Left renal pelvis (tissue), 4 donors: ENCODE results near the gene KDM4F. TPM values are rescaled to one million over a fixed set of nuclear protein-coding genes. Genes with fewer than 3 reads are reported as not detected.

Source experiments
- DNase-seq, 4 donors: peaks; one replicate each; pipeline ENCODE4 v3.0.0-alpha.2; 2013; ENCODE audit warnings: low read depth in 4 of 4, low spot score in 3 of 4
- polyA plus RNA-seq, 4 donors: library from polyadenylated mRNA; unstranded; fragments of 120-200 nt; gene quantifications; one replicate each; pipeline ENCODE4 v1.2.1, GENCODE V29; 2013; ENCODE audit not compliant: insufficient read length in 4 of 4

Gene KDM4F
- polyA plus RNA-seq, 4 donors: not detected

DNA sequence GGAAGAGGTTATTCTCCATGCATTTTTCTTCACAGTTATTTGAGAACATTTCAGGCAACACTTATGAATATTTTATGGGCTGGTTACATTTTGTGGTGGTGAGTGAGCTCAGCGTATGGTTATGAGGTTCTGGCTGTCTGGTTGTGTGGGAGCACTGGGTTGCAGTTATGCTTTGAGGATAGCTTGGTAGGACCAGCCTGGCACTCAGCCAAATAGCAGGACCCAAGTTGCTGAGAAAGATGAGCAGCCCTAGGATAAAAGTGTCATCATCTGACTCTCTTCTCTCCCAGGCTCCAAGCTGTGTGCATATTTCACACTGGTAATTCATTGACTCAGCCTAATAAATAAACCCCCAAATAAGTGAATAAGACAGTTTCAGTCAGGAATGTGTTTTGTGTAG, 9.4 kb downstream of the KDM4F start:
- no peak for DNase-seq

DNA sequence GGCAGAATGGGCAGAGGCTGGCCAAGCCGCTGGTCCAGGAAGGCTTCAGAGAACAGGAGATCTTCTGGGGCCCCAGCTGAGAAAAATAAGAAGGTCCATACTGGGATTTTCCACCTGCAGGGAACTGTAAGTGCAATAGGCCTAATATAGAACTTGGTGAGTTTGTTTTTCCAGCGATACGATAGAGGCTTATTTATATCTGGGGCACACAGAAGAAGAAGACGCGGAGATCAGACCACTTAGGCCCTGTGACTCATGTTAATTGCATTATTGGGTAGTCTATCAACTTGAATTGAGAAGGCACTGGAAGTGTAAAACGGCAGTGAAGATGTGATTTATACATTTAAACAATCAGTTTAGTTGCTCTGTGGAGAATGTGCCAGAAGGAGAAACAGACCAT, 9.8 kb downstream of the KDM4F start:
- DNase-seq: no peak

DNA sequence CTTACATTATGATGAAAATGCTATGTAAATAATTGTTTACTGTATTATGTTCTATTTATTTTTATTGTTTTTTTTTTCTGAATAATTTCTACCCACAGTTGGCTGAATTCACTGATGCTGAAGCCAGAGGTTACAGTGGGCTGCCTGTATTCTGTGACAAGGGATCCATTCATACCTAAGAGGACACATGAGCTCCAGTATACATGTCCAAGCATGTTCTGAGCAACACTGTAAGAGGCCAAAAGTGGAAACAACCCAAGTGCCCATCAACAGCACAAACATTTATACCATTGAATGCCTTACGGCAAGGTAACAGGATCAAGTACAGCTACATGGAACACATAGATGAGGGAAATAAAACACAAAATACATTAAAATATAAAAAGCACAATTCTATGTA, 16.1 kb downstream of the KDM4F start:
- no peak for DNase-seq

DNA sequence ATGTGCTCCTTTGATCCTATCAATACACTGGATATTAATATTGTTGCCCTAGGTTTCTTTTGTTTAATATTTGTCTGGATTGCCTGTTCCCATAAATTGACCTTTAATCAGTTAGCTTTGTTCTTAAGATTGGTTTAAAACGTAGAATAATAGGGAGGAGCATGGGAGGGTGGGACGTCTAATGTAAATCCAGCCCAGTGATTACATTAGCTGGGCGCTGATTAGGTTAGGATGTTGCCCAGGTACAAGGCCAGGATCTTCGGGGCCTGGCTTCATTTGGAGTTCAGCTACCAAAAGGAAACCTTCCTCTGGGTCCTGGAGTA, 17.5 kb downstream of the KDM4F start, which contains the start of gene SRSF8:
Gene SRSF8, plus strand, starts transcription at position 204 of the 323 bp plus-strand sequence. CDS start 308 bp downstream, outside the sequence.
- DNase-seq: no peak

DNA sequence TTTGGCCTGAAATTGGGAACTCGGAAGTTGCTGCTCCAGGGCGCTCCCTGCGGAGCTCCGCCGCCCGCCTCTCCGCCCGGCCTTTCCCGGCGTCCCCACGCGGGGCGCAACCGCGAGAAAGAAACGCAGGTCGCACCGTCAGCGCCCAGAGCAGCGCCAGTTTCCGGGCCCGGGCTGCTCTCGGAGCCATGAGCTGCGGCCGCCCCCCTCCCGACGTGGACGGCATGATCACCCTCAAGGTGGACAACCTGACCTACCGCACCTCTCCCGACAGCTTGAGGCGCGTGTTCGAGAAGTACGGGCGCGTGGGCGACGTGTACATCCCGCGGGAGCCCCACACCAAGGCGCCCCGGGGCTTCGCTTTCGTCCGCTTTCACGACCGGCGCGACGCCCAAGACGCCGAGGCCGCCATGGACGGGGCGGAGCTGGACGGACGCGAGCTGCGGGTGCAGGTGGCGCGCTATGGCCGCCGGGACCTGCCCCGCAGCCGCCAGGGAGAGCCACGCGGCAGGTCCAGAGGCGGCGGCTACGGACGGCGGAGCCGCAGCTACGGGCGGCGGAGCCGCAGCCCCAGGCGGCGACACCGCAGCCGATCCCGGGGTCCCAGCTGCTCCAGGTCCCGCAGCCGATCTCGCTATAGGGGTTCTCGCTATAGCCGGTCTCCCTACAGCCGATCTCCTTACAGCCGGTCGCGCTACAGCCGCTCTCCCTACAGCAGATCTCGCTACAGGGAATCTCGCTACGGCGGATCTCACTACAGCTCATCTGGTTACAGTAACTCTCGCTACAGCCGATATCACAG, 18.0 kb downstream of the KDM4F start:
- peak in 2 of 4 donors; percentile 58 to 69 for DNase-seq

DNA sequence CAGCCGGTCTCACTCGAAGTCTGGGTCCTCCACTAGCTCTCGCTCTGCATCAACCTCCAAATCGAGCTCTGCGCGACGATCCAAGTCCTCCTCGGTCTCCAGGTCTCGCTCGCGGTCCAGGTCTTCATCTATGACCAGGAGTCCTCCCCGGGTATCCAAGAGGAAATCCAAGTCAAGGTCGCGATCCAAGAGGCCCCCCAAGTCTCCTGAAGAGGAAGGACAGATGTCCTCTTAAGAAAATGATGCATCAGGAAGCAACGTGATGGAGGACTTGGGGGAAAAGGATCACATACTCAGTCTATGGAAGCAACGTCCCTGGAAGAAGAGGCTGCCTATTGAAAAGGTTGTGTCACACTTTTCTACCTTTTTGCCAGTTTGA, 18.6 kb downstream of the KDM4F start:
- DNase-seq: peak in 1 of 4 donors; percentile 52

DNA sequence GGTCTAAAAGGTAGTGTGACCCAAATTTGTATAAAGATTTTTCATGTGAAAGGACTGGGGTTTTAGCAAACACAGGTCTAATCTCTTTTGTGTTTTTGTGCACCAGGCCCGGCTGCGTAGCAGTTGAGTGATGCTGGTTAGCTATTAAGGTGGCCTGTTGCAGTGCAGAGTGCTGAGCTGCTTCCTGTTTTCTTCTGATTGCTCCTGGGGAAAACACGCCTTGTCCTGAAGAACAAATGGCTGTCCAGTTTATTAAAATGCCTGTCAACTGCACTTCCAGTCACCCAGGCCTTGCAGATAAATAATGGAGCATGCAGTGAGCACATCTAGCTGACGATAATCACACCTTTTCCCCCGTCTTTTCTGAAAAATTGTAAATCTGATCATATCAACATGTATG, 19.3 kb downstream of the KDM4F start:
- DNase-seq: peak in 3 of 4 donors; percentile 84 to 89 (median 87)

DNA sequence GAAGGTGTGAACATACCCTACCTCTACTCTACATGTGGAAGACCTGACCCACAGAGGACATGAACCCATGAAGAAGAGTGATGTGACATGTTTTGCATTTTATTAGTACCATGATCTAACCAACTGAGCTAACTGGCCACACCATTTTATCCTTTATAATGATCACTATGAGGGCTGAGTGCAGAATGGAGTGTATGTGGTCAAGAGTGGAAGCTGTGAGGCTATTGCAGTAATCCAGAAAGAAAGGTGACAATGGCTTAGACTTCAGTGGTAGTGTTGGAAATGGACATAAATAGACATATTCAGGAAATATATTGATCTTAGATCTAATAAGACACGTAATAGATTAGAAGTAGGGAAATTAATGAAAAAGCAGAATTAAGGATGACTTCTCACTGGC, 21.2 kb downstream of the KDM4F start:
- no peak for DNase-seq

DNA sequence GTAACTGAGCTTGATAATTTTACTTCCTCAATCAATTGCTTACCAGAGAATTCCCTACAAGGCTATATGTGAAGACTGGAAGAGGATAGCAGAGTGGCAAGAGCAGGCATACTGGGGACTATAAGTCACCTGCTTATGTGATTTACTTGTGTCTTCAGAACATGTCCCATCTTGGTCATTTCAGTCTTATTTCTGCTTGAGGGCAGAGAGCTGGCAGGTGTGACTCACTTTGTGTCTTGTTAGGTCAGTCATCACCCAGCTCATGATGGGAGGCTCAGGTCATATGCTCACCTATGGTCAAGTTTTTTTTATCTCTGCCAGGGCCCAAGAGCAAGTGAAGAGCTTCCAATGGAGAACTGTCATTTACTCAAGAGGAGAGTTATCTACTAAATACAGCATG, 23.7 kb downstream of the KDM4F start:
- DNase-seq: no peak

DNA sequence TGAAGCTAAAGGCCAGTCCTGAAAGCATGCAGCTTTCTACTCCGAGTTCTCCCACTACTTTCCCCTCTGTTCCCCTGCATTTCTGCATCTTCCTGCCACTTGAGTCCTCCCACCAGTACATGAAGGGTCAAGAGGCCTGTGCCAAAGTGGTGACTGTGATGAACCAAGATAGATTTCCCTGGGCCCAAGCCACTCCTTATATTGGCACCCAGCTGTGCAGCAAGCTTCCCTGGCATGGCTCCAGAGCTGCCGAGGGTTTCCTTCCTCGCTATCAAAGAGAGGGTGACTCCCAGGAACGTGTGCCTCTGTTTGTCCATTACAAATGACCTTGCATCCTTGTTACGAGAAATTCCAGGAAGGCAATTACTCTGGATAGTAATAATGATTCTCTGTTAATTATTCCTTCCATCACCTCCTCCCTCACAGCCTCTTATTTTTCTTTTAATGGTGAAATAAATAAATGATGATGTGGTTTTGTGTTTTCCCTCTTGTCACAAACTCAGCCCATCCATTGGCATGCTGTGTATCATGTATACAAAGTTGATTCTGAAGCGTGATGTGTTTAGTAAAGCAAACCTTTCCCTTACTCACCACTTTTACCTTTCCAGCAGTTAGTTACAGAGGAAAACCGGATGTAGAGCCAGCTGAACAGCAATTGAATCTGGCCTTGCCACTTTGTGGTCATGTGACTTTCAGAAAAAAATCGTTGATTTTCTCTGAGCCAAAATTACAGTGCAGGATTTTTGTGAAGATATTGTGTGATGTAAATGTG, 25.8 kb downstream of the KDM4F start:
- DNase-seq: no peak

DNA sequence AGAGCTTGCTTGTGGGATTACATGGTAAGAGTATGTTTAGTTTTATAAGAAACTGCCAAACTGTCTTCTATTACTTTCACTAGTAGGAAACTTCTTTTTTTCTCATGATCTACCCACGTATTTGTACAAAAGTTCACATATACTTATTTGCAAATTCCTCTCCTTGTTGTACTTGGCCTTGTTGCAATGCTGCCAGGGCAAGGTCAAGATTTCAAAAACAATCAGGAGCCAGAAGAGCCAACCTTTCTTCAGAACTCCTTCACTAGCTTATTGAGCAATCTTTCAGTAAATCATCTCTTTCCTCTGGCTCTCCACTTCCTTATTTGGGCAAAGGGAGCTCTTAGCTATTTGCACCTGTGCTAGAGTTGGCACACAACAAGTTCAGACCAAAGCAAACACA, 27.2 kb downstream of the KDM4F start:
- no peak for DNase-seq

DNA sequence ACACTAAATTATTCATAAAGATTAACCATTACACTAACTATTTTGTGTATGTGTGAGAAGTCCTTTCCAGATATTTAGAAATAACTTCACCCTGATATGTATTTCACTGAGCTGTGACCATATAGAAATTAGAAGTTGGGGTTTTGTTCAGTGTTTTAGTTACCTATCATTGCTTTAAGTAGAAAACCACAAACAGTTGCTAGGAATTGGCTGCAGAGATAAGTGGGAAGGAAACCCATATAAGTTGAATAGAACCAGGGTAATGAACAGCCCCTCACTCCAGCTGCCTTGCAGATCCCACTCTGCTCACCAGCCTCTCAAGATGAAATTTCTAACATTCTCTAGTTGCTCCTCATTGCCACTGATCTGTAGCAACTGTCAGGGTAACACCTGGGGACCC, 27.8 kb downstream of the KDM4F start:
- no peak for DNase-seq

DNA sequence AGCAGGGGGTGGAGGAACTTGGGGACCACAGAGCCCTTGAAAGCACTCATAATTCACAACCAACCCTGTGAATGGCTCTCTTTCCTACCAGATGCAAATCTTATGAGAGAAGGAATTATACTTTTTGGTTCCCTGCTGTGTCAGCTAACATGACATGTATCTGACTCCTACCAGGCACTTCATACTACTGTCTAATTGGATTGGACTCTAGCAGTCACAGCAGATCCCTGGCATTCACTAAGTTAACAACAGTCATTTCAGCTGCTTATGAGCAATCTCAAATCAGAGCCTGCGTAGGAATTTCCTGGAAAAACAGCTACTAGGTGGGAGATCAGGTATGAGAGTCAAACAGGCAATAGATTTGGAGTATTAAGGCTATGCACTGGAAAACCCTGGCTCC, 29.3 kb downstream of the KDM4F start:
- DNase-seq: no peak

DNA sequence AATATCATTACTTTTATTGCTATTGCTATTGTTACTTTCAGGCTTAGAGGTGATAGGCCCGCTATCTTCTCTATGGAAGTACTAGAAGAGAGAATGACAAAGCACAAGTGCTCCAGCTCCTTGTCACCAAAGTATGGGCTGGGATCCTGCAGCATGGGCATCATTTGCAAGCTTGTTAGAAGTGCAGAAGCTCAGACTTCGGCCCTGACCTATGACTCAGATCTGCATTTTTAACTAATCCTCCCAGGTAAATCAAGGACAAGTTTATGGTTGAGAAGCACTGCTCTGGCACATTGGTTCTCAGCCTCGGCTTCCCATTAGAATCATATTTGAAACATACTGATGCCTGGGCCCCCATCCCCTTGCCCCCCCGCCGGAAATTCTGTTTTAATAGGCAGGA, 31.8 kb downstream of the KDM4F start:
- DNase-seq: no peak

DNA sequence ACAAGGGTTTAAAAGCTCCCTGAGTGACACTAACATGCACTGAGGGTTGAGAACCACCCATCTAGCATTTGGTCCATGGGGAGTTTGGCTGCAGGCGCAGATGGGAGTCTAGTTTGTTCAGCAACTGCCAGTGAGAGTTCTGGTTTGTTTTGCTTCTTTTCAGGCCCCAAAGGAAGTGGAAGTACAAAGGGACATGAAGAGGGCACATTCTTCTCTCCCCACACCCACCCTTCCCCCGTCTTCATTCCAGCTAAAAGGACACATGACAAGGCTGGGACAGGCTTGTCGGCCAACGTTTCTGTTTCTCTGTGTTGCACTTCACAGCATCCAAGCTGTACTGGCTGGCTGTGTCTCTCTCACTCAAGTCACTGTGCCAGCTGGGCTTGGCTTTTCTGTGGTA, 32.2 kb downstream of the KDM4F start:
- DNase-seq: peak in 1 of 4 donors; percentile 31

DNA sequence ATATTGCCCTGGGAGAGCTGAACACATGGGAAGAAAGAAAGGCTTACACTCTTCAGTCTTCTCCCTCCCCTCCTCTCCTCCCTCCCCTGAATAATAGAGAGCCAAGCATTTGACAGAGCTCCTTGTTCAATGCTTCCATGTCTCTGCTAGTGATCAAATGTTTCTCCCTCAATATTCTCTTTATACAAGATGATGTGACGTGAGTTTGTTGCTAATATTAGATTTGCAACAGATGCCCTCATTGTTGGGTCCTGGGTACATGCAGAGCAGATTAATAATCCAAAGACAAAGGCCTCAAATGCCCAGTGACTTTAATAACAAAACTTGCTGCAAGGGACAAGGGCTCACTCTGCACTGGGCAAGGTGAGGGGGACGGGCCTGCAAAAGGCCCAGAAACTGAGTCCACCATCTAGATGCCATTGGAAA, 33.4 kb downstream of the KDM4F start:
- no peak for DNase-seq

DNA sequence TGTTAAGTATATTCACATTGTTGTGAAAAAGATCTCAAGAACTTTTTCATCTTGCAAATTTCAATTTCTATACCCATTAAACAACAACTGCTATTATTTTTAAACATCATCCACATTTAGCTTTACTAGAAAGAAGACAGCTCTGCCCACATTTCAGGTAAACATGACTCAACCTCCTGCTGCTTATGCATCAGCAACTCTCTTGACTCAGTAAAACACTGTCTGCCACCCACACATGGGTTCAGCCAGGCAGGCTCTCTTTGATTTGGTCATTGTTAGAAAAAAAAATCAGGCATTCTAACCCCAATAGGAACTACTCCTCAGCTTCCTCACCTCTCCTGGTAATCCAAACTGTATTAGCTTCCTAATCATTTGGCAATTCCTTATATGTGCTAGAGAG, 35.3 kb downstream of the KDM4F start:
- DNase-seq: no peak

DNA sequence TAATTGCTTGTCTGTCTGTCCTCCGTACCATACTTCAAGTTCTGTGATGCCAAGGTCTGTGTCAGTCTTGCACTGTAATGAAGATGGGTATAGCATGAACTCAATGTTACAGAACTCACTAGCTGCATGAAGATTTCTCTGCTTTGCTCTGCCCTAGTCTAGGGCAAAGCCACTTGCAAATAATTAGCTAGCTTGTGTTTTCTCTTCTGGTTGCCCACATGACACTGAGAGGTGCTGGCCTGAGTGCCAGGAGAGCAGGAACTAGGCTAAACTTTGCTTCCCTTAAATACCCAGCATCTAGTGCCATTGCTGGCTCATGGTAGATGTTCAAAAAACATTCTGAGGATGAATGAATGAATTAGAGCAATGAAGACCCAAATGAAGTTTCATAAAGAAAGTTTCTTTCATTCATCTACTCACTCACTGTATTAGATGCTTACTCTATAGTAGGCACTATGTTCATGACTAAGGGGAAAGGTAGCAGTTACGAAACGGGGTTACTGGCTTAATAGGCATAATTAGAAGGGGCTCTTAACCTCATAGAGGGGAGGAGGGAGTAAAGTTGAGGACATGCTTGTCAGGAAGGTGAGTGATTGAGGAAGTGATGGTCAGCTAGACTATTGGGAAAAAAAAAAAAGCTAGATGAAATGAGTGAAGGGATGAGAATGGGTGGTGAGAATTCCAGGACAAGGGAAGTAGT, 36.0 kb downstream of the KDM4F start:
- no peak for DNase-seq

DNA sequence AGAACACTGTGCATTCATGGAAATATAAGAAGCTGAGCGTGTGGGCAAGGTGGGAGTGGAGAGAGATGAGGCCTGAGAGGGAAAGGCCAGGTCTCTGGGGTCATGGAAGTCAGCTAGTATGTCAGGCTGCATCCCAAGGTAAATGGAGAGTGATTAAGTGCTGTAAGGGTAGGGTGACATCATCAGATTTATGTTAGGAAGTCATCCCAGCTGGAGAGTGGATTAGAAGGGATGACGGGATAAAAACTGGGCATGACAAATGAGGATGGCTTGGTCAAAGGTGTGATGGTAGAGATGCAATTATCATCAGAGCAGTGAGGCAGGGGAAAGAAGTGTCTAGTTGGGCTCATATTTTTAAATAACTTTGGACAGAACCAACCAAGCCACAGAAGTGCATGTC, 36.9 kb downstream of the KDM4F start:
- DNase-seq: no peak

DNA sequence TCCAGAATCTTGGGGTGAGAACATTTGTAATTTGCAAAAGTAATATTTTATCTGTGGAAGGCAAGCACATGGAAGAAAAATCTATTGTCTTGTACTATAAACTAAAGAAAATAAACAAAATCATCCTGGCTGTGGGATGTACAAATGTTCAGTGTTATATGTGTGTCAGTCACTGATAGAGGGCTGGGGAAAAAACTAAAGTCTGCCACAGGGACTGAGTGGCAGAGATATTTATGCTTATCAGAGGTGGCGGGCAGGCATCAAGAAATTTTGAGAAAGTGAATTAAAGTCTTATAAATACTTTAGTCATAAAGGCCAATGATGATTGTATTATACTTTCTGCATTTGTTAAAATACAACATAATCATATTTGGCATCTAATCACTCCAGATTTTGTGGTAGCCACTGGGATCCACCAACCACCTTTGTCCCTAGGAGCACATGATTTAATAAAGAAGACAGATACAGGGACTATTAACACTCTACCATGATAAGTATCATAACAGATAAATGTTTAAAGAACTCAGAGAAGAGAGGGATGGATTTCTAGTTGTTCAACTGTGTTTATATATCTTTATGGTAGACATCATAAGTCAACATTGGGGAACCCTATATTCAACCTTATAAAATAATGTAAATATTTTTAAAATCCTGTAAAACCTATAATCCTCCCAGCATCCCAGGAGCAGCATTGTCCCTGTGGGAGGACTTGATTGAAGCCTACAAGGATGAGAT, 37.8 kb downstream of the KDM4F start:
- DNase-seq: no peak
